GM18519 (cell line): Measurements from ENCODE around the gene TUBGCP3.

Source experiments
- ATAC-seq: cut with Tn5 transposase; IDR thresholded peaks from one replicate; pipeline ENCODE4 v1.9.1; 2021; ENCODE audit warnings: mild to moderate bottlenecking, moderate library complexity; ENCODE audit not compliant: unreplicated experiment, low FRiP score

Gene TUBGCP3

DNA sequence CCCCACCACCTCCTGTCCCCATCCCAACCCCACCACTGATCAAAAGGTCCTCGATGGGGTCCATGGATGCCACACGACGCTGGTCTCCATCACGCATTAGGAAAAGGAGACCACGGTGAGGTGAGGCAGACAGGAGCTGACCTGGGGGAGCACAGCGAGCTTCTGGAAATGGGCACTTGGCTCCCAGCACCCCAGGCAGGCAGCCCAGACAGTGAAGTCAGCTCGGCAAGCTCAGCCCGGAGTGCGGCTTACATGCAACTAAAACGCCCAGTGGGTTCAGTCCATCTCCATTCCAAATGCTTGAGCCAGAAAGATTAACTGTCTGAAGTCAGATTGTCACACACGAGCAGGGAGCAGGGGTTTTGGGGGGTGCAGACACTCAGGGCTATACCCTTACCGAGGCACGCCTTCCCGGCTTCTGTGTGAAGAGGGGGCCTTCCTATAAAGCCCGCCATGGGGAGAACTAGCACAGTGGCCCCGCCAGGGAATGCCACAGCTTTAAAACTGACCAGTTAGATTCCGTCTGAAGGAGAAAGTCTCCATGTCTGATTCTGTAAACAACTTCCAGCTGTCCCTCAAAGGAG is 132.4 kb downstream of the TUBGCP3 start:
- ATAC-seq, result no peak

DNA sequence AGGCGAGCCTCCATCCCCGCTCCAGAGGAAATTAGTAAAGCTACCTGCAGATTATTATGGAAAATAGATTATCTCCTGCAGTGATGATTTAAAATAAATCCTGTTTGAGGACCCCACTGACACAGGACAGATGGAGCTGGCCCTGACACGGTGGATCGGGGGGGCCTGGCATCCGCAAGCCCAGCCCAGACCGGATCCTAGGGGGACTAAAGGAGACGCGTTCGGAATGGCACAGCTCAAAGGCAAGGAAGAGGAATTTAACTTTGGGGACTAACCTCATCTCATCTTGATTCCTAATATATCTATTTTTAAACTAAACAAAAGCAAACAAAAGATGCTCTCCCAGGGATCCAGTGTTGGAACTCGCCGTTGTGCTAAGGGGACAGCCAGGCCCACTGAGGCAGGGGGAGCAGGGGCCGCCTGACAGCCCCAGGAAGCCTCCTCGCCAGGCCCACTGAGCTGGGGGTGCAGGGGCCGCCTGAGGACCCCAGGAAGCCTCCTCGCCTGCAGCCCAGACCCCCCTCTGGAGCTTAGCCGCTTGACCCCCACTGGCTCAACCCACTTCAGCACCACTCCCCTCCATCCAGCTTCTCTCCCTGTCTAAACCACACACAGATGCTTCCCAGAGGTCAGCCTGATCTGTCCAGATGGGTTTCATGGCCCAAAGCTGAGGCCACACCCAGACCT is 133.2 kb downstream of the TUBGCP3 start:
- ATAC-seq, result no peak

DNA sequence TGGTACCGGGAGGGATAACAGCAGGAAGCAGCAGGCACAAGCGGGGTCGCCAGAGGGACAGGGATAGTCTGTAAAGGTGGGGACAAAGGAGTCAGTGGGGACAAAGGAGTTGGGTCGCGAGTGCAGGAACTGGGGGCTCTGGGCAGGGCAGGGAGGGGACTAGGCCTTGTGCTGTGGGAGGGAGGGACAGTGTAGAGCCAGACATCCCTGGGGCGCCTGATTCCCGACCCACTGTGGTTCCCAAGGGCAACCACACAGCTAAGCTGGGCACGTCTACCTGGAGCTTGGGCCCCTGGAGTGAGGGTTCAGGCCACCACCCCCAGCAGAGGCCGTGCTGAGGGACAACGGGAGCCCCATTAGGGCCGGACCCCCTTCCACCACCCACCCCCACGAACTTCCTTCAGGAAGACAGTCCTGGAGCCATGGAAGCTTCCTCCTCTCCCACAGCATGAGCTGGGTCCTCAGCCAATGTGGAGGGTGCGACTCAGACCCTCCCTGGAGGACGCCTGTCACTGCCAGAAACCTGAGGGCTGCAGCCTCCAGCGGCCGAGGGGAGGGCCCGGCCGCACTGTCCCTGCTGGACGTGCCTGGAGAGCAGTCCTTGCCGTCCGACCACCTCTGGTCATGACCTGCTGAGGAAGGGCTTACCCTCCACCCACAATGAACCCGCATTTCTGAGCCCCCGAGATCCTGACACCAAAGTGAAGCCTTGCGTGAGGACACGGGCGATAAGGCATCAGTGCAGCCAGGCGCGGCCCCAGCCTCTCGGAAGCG is 133.9 kb downstream of the TUBGCP3 start:
- no peak for ATAC-seq

DNA sequence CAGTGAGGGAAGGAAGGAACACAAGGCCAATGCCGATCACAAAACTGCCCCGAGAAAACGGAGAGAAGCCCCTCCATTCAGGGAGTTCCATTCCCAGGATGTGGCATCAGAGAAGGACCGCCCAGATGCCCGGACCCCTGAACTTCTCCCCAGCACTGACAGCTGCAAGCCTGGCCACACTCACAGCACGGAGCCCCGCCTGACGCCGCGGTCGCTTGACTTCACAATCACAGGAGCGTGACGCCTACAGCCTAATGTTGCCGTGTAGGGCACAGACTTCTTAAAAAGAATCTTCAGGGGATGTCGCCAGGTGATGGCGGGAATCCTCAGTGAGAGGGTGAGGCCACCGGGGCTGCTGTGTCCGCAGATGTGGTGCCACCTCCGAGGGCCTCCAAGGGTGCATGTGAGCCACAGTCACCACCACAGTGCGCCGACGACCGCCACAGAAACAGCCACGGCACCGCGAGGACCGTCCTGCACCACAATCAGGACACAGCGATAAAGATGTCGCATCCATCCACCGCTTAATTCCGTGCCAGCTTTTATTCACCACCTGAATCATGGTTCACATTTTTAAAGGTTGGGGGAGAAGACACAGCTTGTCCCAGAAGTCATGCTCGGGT is 134.6 kb downstream of the TUBGCP3 start:
- no peak for ATAC-seq

DNA sequence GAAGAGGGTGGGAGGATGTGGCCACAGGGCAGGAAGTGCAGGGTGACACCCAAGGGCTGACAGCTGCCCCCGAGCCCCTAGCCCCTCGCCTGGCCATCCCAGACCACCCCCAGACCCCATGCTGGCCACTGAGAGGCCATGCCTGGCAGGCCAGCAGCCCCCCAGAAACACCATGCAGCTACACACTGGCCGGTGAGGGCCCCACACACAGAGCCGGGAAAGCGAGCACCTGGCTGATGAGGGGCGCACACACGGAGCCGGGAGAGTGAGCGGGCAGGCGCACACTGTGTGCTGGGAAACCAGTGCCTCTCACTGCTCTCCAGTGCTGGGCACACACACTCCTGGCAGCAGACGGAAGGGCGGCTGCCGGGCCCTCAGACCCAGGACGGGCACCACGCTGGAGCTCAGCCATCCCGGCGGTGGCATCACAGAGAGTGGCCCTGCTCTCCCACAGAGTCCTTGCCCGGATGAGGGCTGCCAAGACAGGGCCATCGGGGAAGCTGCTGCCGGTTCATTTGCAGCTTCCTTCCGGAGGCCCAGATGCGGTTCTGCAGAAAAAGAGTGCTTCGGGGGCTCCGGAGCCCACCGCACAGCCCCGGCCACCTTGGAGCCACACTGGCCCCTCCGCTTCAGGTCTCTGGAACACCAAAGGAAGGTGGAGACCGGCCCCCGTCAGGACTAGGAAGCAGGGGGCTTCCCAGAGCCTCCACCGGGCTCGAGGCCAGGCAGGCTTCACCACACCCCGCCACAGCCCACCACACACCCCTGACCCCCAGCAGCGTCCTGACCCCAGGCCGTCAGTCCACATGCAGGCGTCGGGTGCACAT is 135.4 kb downstream of the TUBGCP3 start:
- no peak for ATAC-seq

DNA sequence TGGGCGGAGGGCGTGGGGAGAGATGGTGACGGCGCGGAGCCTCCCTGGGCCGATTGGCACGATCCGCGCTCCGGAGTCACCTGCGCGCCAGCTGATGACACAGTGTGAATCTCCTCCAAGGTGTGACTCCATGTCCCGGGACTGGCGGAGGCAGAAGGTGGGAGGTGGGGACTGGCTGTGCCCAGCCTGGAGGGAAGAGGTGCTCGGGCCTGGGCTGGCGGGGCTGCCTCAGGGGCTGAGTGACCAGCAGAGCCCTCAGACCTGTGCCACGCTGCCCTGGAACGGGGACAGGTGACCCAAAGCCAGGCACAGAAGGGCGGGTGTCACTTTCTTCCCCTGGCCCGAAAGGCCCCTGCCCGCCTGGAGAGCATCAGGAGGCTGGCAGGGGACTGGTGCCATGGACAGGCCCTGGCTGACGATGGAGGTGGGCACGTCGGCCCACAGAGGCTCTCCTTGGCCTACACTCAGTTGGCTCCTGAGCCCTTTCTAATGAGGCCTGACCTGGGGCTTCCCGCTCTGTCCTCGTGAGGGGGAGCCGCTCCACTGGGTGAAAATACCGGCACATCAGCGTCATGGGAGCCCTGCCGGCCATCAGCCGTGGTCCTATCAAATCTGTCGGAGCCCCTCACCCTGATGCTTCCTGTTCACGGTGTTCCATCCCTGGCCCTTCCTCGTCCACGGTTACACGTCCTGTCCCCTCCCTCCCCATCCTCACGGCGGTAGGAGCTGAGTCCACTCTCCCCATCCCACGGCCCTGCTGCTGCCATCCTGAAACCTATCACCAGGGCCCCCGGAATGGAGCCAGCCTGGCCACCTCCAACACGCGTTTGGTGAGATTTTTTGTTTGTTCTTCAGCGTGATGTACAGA is 136.2 kb downstream of the TUBGCP3 start:
- ATAC-seq, result no peak

DNA sequence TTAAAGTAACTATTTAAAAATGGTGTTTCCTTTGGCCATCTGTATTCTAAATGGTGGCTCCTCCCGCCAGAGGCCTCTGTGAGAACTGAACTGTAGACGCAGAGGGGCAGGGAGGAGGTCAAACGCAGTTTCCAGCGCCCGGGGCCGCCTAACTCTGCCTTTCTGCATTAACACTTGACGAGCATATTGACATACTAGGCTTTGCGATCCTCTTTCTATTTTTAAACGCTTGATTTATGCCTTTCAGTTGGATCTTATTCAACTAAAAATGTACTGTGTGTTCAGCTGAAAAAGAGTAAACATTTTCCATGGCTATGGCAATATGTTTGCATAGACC is 137.1 kb downstream of the TUBGCP3 start:
- no peak for ATAC-seq

DNA sequence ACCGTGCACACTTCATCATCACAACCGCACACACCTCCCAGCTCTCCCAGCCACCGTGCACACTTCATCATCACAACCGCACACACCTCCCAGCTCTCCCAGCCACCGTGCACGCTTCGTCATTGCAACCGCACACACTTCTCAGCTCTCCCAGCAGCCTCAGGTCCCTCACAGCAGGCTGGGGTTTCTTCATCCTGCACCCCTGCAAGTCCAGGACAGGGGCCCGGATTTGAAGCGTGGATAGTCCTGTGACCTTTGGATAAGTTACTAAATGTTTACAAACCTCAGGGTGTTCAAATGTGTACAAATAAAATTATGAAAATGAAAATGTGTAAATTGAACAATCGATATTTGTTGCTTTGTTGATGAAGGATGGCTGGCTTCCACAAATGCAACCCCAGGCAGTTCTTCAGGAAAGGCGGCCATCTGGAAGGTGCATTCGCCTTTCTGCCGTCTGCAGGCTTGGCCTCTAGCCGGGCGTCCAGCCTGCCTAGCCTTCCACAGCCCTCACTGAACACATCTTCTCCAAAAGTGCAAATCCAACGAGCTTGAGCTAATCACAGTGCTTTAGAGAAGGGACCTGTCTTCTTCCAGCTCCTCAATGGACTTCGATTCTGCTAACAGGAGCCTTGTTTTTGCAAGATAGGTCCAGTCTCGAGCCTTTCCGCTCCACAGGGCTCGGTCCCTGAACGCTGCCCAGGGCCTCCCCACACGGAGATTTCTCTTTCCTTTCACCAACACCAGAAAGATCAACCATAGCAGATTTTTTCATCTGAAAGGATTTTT is 137.6 kb downstream of the TUBGCP3 start:
- ATAC-seq, result no peak

DNA sequence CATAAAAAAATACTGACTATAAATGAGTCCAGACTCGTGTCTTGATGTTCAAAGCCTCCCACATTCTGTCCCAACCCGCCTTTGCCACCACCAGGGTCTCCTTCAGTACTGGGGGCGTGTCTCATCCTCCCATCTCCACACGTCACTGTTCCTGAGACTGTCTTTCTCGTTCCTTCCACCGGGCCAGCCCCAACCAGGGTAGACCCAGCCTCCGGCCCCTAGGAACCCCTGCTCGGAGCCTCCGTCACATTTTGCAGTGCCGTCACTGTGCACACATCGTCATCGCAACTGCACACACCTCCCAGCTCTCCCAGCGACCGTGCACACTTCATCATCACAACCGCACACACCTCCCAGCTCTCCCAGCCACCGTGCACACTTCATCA is 138.4 kb downstream of the TUBGCP3 start:
- ATAC-seq, result no peak

DNA sequence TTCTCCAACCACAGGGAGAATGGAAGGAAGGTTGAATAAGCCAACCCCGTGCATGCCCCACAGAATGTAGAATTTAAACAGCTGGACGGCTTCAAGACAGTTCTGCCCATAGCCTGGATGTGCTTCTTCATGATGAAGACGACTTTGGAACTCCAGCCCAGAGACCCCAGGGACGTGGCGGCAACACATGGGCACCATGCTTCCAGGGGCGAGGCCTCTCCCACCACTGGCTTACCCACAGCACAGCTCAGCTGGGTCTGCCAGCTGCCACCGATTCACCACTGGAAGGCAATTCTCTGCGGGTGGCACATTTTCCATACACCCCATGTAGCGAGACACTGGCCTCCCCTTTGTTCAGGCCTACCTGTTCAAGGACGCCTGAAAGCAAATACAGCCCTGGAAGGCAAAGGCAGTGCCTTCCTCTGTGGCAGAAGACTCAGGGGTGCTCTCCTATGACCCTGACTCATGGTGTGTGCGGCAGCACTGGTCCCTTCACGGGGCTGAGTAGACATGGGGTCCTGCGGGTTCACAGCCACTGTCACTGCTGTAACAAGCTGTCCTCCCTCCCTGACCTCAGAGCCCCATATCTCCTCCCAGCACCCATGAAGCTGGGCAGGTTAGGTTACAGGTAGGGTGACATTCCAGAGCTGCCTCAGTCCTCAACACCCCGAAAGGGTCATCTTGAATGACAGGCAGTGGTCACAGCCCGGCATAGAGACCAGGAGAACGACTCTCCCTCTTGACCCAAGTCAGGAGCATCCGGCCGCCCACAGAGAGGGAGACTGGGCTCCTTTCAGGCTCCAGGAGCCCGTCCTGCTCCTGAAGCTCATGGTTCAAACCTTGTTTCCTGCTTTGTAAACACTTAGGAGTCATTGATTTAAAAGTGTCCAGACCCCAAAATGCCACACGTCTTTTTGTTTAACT is 139.1 kb downstream of the TUBGCP3 start:
- no peak for ATAC-seq

DNA sequence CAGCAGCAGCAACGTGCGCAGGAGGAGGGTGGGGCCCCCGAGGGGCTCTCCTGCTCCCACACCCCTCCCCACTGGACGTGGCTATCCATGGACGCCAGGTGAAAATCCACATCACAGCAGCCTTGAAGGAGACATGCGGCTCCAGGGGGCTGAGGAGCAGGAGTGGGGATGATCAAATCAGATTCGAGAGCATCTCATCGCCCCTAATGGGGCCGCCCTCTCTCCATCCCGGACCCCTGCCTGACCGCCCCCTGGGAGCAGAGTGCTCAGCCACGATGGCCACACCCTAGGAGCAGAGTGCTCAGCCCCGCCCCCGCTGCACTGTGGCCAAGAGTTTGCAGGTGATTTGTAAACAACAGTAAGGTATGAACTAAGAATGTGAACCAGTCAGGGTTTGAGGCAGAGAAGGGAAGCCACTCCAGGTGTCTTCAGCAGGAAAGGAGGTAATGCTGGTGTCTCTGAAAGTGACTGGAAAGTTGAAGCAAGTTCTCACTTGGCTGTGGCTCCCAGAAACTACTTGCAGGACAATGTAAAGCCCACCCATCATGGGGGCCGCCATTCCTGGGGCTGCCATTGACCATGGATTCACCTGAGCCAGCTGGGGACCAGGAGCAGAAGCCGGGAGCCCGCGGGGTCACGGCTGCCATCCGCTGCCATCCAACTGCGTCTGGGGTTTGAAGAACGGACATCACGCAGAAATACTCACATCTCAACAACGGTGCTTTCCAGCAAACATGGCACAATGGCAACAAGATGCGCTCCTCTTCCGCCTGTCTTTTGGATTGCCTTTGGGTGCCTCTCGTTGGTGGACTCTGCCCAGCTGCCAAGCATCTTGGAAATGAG is 140.0 kb downstream of the TUBGCP3 start:
- no peak for ATAC-seq

DNA sequence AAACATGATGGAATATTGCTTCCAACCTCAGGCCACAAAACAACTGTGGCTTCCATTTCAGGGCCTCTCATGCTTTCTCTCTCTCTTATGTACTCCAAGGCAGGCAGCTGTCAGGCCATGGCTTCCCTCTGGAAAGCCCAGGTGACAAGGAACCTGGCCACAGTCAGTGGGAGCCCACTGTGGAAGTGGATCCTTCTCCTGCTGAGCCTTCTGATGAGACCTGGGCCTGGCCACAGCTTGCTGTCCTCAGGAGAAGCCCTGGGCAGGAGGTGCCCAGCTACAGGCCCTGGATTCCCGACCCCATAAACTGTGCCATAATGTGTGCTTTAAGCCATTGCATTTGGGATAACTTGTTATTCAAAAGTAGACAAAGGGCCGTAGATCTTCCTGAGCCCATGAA is 140.6 kb downstream of the TUBGCP3 start:
- no peak for ATAC-seq

DNA sequence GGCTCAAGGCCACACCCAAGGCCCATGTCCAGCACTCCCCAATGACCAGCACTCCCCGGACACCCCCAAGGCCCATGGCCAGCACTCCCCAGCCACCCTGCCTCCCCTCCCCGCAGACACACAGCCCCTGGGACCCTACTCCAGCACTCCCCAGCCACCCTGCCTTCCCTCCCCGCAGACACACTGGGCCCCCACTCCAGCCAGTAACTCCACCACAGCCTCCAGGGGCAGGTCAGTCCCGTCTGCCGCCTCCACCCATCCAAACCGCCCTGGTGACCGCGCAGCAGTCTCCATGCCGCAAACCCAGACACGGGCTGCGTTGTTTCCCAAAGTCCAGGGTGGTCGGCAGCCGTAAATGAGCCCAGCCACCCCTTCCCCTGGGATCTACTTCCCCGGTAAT is 141.1 kb downstream of the TUBGCP3 start:
- ATAC-seq, result no peak

DNA sequence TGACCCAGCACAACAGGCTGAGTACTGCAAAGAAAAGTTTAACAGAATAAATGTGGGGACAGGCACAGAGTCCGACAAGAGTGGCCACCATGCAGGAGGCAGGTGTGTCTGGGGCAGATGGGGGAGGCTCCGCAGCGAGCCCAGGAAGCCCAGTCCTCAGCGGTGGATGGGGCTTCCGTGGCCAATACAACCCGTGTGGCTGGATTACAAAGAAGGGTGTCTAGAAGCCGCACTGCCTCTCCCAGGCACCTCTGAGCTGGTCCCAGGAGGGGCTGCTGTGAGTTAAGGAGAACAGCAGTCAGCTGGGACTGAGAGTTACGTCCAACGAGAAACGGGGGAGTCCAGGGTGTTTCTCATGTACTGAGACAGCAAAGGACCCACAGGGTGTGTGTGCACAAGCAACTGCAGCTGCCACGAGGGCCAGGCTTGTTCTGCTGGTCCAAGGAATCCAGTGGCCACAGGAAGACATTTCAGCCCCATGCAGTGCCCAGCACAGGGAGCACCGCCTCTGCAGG is 141.5 kb downstream of the TUBGCP3 start:
- ATAC-seq, result no peak

DNA sequence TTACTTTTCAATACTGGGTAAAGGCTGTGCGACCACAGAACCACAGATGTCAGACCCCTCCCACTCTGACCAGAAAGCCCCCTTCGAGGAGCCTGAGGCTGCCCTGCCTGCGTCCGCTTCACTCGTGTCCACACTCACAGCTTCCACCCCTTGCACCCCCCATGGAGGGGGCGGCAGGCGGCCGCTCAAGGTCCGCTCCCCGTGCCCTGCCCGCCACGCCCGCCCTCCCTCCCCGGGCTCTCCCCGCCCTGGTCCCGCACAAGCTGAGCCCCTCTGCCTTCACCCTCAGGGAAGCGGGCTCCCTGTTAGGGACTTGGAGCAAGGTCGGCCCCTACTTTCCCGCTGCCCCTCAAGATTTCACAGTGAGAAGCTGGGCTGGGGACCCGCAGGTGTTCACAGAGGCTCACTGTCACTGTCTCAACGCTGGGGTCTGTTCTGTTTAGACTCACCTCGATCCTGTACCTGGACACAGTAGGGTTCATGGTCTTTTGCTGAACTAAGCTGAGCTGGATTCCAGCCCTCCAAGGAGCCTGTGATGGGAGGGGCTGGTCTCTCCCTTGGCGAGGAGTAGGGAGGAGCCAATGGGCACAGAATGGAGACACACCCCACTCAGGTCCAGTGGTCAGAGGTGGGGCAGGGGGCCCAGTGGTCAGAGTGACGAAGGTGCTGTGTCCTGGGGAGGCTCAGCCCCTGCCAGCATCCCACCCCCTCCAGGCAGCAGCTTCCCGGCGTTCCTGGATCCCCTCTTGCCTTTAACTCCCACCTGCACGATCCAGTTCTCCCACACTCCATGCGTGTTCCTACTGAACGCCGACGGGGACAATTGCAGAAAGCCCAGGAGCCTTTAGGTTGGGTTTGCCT is 142.3 kb downstream of the TUBGCP3 start:
- no peak for ATAC-seq
